DMS153 (cell line): ENCODE results near the gene RBP4.

ENCODE experiments used
- DNase-seq: peaks from one replicate; lab custom pipeline; 2025; lab: John Stamatoyannopoulos, UW

Gene RBP4

DNA sequence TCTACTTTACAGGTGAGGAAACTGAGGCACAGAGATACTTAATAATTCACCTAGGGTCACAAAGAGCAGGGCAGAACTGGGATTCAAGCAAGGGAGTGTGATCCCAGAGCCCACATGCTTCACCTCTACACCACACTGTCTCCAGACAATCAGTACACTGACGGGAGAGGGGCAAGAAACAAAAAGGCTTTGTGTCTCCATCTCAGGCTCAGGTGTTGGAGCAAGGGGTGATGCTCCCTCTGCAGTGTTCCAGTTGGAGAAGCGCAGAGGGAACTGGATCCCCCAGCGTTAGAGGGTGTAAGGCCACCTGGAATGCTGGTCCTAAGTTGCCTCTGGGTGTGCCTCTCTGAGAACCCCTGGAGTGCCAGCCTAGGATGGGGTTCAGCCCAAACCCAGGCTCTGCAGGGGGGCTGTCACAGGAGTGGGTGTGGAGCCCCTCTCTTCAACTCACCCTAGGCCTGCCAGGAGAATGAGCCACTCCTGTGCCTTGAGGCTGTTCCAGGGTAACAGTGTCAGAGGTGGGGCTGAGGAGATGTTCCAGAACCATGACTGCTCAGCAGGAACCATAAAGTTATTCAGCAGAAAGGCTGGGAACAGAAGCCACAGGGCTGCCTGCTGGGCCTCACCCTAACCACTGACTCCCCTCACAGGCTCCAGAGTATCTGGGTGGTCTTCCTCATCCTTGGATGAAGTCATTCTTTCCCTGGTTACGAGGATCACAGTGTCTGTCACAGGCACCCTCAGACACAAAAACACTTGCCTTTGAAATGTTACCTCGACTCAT is 5.5 kb downstream of the RBP4 start:
- no peak for DNase-seq

DNA sequence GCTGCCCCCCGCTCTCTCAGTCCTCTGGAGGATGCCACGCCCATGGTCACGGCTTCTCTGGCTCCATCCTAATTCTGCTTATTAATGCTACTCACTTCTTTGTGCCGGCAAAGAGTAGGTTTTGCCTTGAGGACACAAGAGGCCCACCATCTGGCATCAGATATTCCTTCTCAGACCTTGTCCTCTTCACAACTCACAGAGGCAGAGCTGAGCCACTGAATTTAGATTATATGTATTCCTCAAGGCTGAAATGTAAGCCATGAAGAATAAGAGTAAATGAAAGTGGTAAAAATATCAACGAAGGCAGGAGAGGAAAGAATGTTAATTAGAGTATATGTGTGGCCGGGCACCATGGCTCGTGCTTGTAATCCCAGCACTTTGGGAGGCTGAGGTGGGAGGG is 6.5 kb downstream of the RBP4 start:
- no peak for DNase-seq

- no peak for DNase-seq
Observed at GRCh38 chr10:93593749-93594148, 7.3 kb downstream of the RBP4 start.

DNA sequence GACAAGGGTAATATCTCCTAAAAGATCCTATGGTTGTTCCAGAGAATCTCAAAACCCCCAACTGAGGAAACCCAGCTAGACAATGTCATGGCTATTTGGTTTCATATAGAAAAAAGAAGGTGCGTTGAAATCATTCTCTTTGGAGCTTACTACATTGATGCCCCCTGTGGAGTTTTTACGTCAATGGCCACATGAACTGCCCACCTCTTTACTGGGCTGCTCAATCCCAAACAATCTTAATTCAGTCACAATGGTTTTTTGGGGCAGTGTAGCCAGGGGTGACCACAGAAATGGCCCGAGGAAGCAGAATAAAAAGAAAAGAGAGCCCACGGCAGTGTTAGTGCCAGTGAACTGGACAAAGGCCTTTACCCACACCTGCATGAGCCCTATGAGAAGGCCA is 7.8 kb downstream of the RBP4 start:
- DNase-seq, result no peak

DNA sequence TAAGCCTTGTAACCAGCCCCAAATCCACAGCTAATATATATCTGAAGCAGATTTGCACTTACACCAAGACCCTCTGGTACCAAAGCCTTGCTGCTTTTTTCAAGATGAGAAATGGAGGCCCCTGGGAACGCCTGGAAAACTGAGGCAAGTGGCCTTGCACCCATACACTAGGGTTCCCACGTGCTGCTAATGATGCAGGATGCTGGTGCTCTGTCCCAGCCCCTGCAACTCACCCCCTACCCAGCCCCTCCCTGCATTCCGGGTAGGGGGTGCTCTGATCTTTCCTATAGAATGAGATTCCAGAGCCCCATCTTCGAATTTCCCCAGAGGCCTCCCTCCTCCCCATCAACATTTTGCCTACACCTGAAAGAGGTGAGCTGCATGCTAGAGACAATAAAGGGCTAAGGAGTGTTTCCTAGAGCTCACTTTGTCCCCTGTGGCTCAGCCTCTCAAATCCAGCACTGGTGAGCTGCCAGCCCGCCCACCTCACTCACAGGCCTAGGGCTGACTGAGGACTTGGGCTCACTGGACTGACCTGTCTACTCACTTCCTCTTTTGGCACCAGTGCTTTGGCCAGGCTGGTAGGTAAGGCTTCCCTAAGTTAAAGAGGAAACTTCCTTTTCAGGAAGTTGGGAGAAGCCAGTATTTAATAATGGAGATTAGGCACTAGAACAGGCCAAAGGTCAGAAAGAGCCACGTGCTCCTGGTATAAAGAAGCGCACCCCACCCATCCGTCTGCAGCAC is 9.8 kb downstream of the RBP4 start:
- no peak for DNase-seq

GRCh38 chr10:93590638-93591037 is 10.4 kb downstream of the RBP4 start:
- DNase-seq, result no peak

DNA sequence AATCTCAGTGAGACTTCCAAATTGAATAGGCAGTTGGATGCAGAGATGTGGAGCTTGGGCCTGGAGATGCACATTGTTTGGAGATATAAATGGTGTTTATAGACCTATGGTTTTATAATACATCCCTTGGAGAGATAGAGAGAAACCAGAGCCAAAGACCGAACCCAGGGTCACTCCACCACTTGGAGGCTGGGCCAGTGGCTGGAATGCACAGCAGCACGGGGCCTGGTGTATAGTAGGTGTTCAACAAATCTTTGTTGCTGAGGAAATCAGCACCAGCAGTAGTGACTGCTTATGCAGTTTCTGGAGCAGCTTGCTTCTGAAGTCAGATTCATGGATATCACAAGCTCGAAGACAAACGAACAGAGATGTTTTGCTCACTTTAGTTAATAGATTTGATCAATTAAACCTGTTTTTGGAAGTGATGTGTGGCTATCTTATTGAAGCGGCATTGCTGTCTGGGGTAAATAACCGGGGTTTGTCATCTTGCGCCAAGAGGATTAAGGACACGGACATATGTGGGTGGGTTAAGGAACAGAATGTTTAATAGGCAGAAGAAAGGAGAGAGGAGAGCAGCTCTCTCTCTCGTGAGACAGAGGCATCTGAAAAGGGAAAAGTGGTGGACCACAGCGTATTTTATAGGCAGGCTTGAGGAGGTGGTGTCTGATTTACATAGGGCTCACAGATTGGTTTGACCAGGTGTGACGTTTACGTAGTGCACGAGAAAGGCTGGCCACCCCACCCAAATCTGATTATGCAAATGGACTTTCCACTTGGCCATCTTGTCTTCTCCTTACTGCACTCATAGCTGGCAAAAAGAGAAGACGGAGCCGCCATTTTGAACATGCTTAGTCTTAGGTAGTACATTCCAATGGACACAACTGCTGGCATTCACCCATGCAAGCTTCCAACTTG is 11.1 kb downstream of the RBP4 start:
- no peak for DNase-seq

DNA sequence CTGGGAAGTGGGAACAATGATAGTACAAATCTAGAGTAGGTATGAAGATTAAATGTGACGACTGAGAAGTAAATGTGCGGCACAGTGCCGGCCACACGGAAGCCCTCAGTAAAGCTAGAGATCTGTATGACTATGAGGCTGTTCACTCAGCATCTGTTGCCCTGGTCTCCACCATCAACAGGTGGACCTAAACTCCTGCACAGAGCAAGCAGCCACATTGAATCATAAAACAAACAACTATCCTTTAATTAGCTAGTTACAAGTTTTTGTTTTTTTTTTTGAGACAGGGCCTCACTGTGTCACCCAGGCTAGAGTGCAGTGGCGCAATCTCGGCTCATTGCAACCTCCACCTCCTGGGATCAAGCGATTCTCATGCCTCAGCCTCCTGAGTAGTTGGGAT is 16.6 kb downstream of the RBP4 start:
- no peak for DNase-seq

GRCh38 chr10:93580828-93581227 is 20.2 kb downstream of the RBP4 start:
- peak; percentile 65 for DNase-seq

DNA sequence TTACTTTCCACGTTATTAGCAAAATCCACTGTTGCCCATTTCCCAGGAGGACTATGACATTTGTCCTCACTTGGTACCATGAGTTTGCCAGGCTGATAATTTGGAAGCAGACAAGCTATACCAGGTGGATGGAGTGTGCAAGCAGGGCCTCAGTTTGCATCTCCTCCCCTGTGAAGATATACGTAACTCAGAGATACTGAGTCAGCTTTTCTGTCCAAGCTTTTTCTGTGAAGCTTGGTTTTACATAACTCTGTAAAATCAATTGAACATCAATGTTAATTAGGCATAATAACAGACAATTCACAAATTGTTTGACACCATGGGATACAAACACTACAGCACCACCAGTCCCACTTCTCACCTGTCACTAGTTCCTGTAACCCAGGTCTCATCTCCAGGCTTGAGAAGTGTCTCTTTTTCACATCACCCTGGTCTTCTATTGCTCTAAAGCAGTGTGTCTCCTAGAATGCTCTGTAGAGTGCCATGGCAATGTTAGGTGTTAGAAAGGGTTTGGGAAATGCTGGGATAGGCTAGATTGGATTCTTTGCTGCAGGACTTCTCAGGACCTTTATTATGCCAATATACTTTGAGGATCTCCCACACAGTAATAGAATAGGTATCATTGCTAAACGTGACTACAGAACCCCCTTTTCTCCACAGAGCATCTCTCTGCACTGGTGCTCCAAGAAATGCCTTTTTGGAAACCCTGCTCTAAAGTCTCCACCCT is 20.9 kb downstream of the RBP4 start:
- DNase-seq, result no peak

DNA sequence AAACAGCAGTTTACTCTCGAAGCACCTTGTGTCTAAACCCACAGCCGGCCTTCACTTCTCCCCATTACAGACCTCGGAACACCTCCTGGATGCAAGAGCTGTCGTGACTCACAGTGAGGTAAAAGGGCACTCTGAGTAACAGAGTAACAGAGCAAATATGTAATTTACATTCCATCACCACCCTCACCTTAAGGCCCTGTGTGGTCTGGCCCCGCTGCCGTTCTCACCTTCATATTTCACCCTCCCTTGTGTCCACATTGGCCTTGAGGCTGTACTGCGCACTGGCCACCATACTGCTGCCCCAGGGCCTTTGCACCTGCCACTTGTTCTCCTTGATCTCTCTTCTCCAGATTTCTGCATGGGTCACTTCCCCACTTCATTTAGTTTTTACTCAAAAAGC is 21.9 kb downstream of the RBP4 start:
- DNase-seq, result no peak

DNA sequence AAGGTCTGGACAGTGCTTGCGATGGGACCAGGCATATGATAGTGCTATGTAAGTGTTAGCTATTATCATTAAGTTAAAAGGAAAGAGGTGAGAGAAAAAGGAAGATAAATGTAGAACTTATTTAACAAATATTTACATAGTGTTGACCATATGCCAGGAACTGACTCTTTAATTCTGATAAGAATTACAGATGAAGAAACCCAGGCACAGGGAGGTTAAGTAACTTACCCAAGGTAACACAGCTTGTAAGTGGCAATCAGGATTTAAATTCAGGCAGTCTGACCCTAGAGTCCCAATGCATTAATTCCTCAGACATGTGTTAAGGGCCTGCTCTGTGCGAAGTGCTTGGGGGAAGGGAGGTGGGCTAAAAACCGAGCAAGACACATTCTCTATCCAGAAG is 23.5 kb downstream of the RBP4 start:
- DNase-seq, result no peak

DNA sequence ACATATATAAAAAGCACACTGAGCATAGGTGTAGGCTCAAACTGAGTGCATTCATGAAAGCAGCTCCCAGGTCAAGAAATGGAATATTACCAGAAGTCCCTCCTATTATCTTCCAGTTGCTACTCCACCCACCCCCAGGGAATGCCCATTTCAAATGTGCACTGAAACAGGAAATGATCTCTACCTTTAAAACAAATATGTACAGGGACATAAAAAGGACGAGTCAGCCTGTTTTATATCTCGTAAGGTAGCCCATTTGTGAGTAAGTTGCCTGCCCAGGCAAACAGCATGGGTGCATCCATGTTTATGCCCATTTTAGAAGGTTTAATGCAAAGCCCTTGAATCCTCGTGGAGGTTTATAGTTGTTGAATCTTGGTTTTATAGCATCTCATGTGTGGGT is 24.1 kb downstream of the RBP4 start:
- peak; percentile 82 for DNase-seq

DNA sequence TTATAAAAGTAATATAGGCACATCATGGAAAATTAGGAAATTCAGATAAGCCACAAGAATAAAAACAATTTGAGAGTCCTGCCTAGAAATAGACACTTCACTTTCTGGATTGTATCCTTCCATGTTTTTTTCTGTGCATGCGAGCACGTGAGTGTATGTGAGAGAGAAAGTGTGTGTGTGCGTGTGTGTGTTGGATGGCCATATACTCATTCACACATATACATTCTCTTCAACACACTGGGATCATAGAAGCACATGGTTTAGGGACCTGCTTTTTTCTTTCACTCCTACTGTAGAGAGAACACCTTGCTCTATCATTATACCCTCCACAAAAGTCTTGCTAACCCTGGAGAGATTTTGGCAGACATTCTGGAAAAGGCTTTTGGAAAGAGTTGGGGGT is 27.1 kb downstream of the RBP4 start:
- DNase-seq, result no peak

GRCh38 chr10:93573051-93573909 is 27.8 kb downstream of the RBP4 start:
- DNase-seq, result peak; percentile 46

DNA sequence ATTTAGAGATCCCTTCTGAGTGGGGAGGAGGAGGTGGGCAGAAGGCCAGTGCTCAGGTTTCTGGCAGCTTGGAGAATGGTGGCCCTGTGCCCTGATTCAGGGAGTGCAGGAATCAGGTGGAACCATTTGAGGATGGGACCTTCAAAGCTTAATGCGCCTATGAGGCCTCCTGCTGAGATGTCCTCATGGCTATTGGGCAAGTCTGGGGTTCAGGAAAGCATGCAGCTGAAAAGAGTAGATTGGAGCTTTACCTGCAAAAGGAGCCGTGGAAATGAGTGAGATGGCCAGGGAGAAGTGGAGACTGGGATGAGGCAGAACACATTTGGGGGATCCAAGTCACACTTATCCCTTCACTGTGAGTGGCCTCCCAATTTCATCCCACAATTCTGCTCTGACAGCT is 28.4 kb downstream of the RBP4 start:
- no peak for DNase-seq

GRCh38 chr10:93570383-93570782 is 30.7 kb downstream of the RBP4 start:
- no peak for DNase-seq

DNA sequence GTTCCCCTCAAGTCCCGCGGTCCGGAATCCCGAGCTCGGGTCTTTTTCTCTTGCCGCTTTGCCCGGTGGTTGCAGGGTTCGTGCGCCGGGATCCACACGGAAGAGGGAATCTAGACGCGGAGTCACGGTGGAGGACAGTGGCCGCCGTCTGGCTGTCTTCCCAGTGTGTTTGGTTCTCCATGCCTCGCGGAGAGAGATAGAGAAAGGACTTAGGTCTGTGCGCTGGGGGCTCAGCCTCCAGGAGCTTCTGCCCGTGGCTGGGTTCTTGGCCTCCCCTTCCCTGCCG is 33.0 kb downstream of the RBP4 start:
- no peak for DNase-seq

- DNase-seq, result no peak
Observed at GRCh38 chr10:93567277-93568104, 33.5 kb downstream of the RBP4 start.
